LoVo (cell line): Measurements from ENCODE around the gene KRTAP16-1.
"Not testable (repeated sequence)": the region's sequence is repeated elsewhere in the genome, so short reads cannot be mapped to it uniquely, and the experiment has no call there.

Experiments used
- DNase-seq: peaks from one replicate; pipeline ENCODE4 v3.0.0-alpha.2; 2016; ENCODE audit warnings: low spot score

KRTAP16-1 gene

GRCh38 chr17:41301916-41302901, 6.9 kb downstream of the KRTAP16-1 start, which contains the start of gene KRTAP29-1:
Gene KRTAP29-1 (minus strand): TSS chr17:41302851. CDS start chr17:41302851, 0 bp downstream.
- no peak for DNase-seq

GRCh38 chr17:41301204-41301790, 7.8 kb downstream of the KRTAP16-1 start:
- DNase-seq = no peak

GRCh38 chr17:41298458-41299135, 10.5 kb downstream of the KRTAP16-1 start:
- DNase-seq = no peak

- DNase-seq = no peak
These were observed 12.3 kb downstream of the KRTAP16-1 start for GRCh38 chr17:41296846-41297245.

GRCh38 chr17:41294016-41294415, 15.1 kb downstream of the KRTAP16-1 start:
- DNase-seq = no peak

GRCh38 chr17:41287050-41287449, 22.1 kb downstream of the KRTAP16-1 start:
- no peak for DNase-seq

GRCh38 chr17:41284546-41284945, 24.6 kb downstream of the KRTAP16-1 start:
- DNase-seq = no peak

GRCh38 chr17:41284043-41284442, 25.1 kb downstream of the KRTAP16-1 start:
- no peak for DNase-seq

GRCh38 chr17:41278176-41278955, 30.7 kb downstream of the KRTAP16-1 start:
- no peak for DNase-seq

- not testable (repeated sequence) for DNase-seq
These were observed 33.4 kb downstream of the KRTAP16-1 start, which contains the start of gene KRTAP9-7 for GRCh38 chr17:41275648-41276190. Gene KRTAP9-7 (plus strand): TSS chr17:41275698. CDS start chr17:41275698, 0 bp downstream.

GRCh38 chr17:41271858-41272257, 37.3 kb downstream of the KRTAP16-1 start:
- no peak for DNase-seq

GRCh38 chr17:41271323-41271722, 37.8 kb downstream of the KRTAP16-1 start:
- DNase-seq = not testable (repeated sequence)

GRCh38 chr17:41267711-41268110, 41.4 kb downstream of the KRTAP16-1 start:
- DNase-seq = no peak

- DNase-seq = no peak
These were observed 44.0 kb downstream of the KRTAP16-1 start, which contains the start of gene KRTAP9-6 for GRCh38 chr17:41265078-41265477. Gene KRTAP9-6 (plus strand): TSS chr17:41265378. CDS start chr17:41265378, 0 bp downstream.

GRCh38 chr17:41264599-41264998, 44.5 kb downstream of the KRTAP16-1 start:
- no peak for DNase-seq

GRCh38 chr17:41263212-41263611, 45.9 kb downstream of the KRTAP16-1 start:
- no peak for DNase-seq

- no peak for DNase-seq
These were observed 50.7 kb downstream of the KRTAP16-1 start for GRCh38 chr17:41258406-41258805.
